Upper lobe of left lung (tissue), 6 donors: Measurements from ENCODE around the gene UGGT2. TPM values are rescaled to one million over a fixed set of nuclear protein-coding genes. Genes with fewer than 3 reads are reported as not detected.

Experiments used
- ATAC-seq, 2 donors: fragments of 200-7000 bp; cut with Tn5 transposase; one replicate each; pipeline ENCODE4 v1.9.1; 2022; ENCODE audit warnings: mild to moderate bottlenecking in 2 of 2, moderate library complexity in 2 of 2; ENCODE audit not compliant: low FRiP score in 2 of 2
- DNase-seq, 2 donors: peaks; one replicate each; pipeline ENCODE4 v3.0.0-alpha.2; 2019 to 2020
- H3K27ac ChIP-seq, 4 donors: fragments of 200-600 bp; sonication (generic); one replicate each; pipeline ENCODE4 v1.5.1; 2016 to 2019
- H3K27me3 ChIP-seq, 4 donors: fragments of 200-600 bp; sonication (generic); one replicate each; pipeline ENCODE4 v1.5.1; 2017 to 2019
- H3K36me3 ChIP-seq, 4 donors: fragments of 200-600 bp; sonication (generic); one replicate each; pipeline ENCODE4 v1.5.1; 2016 to 2019
- H3K4me1 ChIP-seq, 4 donors: fragments of 200-600 bp; sonication (generic); one replicate each; pipeline ENCODE4 v1.5.1; 2018 to 2019
- H3K4me3 ChIP-seq, 4 donors: fragments of 200-600 bp; sonication (generic); one replicate each; pipeline ENCODE4 v1.5.1; 2017 to 2019; ENCODE audit warnings: mild to moderate bottlenecking in 2 of 4, moderate library complexity in 1 of 4
- H3K9me3 ChIP-seq, 4 donors: fragments of 200-600 bp; sonication (generic); one replicate each; pipeline ENCODE4 v1.5.1; 2018 to 2019
- EP300 ChIP-seq, 4 donors: sonication (generic); formaldehyde crosslinking; IDR thresholded peaks; one replicate each; pipeline ENCODE4 v1.5.1; 2017; ENCODE audit warnings: antibody characterized with exemption in 4 of 4, control low read depth in 2 of 4
- POLR2A ChIP-seq, 4 donors: fragments of 450-650 bp; IDR thresholded peaks; one replicate each; pipeline ENCODE4 v1.5.1; 2016 to 2017; ENCODE audit warnings: antibody characterized with exemption in 4 of 4, mild to moderate bottlenecking in 2 of 4
- POLR2AphosphoS5 ChIP-seq, 2 donors: sonication (generic); formaldehyde crosslinking; IDR thresholded peaks; one replicate each; pipeline ENCODE4 v1.5.1; 2017; ENCODE audit warnings: antibody characterized with exemption in 2 of 2
- WGBS, 2 donors: methylation state at CpG; one replicate each; pipeline ENCODE4 v1.1.5; 2017 to 2018; 5-methylcytosine and 5-hydroxymethylcytosine counted together
- total RNA-seq, 6 donors: library from RNA; depleted of rRNA in 4 of 6; stranded (reverse); fragments of >200 nt in 4 of 6; gene quantifications; one replicate each; pipeline versions ENCODE4 v1.1.0 to v1.2.1, GENCODE V29; 2016 to 2021
- TF ChIP-seq, protein P1 (sequence below), 6 experiments: fragments of 450-650 bp in 4 of 6; fragments of 200-600 bp in 2 of 6; sonication (generic) in 2 of 6; IDR thresholded peaks; one replicate each; pipeline ENCODE4 v1.5.1; 2016 to 2019; ENCODE audit warnings: antibody characterized with exemption in 6 of 6
- donor health status: DM: no; HTN: no; CAD: no; lungs with moderate emphysema.
- donor health status: DM: no; HTN: yes; CAD: no; lungs with severe emphysema.

Gene UGGT2
- total RNA-seq, 6 donors from 2014 or later: 13.0 to 44.8 (median 18.5) TPM

DNA sequence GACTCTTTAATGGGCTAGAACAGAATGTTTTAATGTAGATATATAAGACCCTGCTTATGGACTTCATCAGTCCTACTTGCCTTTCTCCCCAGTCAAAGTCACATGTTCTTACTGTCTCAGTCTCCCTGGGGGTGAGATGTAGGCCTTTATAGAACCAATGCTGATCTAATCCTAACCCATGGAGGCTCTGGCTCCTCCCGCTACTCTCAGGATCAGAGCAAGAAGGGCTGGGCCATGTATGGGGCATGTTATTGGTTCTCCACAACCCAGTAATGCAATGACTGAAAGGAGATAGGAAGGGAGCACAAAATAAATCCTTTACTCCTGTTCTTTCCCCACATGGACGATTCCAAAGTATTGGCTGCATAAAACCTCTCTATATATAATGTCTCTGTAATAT, 82.3 kb downstream of the UGGT2 start:
- WGBS, 2 donors: 88 to 94% methylated on average over 2 of the region's 2 CpGs
- Histone ChIP-seq H3K36me3 (peaks cover 0 to 6% (median 0%) of the 10 kb centered on the region in 4 donors), H3K27ac (no peak overlapping the region), H3K9me3 (no peaks in the 10 kb centered on the region), H3K4me1 (no peaks in the 10 kb centered on the region), H3K4me3 (no peak overlapping the region), H3K27me3 (no peaks in the 10 kb centered on the region)
- TF ChIP-seq, protein P1, sequence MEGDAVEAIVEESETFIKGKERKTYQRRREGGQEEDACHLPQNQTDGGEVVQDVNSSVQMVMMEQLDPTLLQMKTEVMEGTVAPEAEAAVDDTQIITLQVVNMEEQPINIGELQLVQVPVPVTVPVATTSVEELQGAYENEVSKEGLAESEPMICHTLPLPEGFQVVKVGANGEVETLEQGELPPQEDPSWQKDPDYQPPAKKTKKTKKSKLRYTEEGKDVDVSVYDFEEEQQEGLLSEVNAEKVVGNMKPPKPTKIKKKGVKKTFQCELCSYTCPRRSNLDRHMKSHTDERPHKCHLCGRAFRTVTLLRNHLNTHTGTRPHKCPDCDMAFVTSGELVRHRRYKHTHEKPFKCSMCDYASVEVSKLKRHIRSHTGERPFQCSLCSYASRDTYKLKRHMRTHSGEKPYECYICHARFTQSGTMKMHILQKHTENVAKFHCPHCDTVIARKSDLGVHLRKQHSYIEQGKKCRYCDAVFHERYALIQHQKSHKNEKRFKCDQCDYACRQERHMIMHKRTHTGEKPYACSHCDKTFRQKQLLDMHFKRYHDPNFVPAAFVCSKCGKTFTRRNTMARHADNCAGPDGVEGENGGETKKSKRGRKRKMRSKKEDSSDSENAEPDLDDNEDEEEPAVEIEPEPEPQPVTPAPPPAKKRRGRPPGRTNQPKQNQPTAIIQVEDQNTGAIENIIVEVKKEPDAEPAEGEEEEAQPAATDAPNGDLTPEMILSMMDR (IDR thresholded peaks at IDR 0.05): no peak
- TF ChIP-seq POLR2A (IDR thresholded peaks at IDR 0.05) (no peak), EP300 (IDR thresholded peaks at IDR 0.05) (no peak), POLR2AphosphoS5 (IDR thresholded peaks at IDR 0.05) (no peak)
- DNase-seq (no peak), ATAC-seq (no peak)

DNA sequence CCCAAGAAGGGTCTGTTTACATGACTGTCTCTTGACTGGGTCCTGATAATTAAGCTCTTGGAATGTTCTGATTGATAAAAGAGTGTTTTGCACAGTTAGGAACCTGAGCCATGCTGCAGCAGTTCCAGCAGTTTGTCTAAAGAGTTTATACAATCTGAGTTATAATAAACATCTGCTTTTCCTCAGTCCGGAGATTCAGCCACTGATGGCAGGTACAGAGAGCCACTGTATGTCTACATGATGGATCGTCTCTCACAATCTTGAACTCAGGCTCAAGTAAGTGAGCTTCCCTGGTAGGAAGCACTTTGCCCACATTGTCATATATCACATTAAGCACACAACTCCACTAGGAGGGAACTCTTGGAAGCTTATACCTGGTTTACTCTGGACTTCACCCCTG, 84.3 kb downstream of the UGGT2 start:
- DNase-seq: no peak
- no peaks in the 10 kb centered on the region for H3K4me1 ChIP-seq
- H3K4me3 ChIP-seq: no peak overlapping the region
- H3K27me3 ChIP-seq: no peaks in the 10 kb centered on the region
- H3K9me3 ChIP-seq: peaks cover 0 to 4% (median under 1%) of the 10 kb centered on the region in 4 donors
- ATAC-seq: no peak
- H3K27ac ChIP-seq: no peak overlapping the region
- WGBS, 2 donors: 69% methylated on average over 2 of the region's 2 CpGs; no CpG with 5 or more reads in 1 of the 2 donors
- TF ChIP-seq POLR2A (IDR thresholded peaks at IDR 0.05): no peak
- no peak for TF ChIP-seq POLR2AphosphoS5 (IDR thresholded peaks at IDR 0.05)
- no peak for TF ChIP-seq EP300 (IDR thresholded peaks at IDR 0.05)
- TF ChIP-seq, protein P1 (IDR thresholded peaks at IDR 0.05): no peak
- H3K36me3 ChIP-seq: peaks cover 0 to 6% (median 0%) of the 10 kb centered on the region in 4 donors

DNA sequence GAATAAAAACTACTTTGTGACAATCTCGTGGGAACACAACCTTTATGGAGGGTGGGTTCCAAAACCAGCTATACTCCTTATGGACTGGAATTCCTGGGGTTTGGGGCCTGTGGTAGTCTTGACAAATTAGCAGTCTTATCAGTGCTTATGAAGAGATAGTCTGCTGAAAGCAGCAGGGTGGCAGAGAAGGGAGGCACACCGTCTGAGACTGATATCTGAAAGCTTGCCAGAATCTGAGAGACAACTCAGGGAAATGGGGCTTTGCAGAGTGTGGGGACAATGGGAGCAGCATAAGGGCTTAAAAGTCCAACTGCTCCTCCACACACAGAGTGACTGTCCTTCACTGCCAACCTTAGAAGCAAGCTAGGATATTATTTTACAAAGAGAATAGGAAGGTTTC, 95.9 kb downstream of the UGGT2 start:
- ATAC-seq: no peak
- no peak for DNase-seq
- Histone ChIP-seq H3K27ac (no peak overlapping the region), H3K4me1 (no peaks in the 10 kb centered on the region), H3K36me3 (peaks cover 0 to 9% (median 0%) of the 10 kb centered on the region in 4 donors), H3K27me3 (no peaks in the 10 kb centered on the region), H3K9me3 (peaks cover 0 to 14% (median 7%) of the 10 kb centered on the region in 4 donors), H3K4me3 (no peak overlapping the region)
- TF ChIP-seq POLR2A (IDR thresholded peaks at IDR 0.05): no peak
- TF ChIP-seq, protein P1 (IDR thresholded peaks at IDR 0.05): no peak
- TF ChIP-seq POLR2AphosphoS5 (IDR thresholded peaks at IDR 0.05): no peak
- TF ChIP-seq EP300 (IDR thresholded peaks at IDR 0.05): no peak
- 70 to 84% methylated on average over 2 of the region's 2 CpGs for WGBS, 2 donors

DNA sequence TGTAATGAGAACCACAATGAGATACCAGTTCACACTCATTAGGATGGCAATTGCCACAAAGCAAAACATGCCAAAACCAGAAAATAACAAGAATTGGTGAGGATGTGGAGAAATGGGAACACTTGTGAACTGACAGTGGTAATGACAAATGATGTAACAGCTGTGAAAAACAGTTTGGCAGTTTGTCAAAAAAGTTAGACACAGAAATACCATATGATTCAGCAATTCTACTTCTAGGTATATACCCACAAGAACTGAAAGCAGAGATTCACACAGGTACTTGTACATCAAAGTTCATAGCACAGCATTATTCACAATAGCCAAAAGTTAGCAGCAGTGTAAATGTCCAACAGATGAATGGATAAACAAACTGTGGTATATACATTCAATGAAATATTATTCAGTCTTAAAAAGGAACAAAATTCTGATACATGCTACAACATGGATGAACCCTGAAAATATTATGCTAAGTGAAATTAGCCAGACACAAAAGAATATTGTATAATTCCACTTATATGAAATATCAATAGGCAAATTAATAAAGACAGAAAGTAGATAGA, 96.5 kb downstream of the UGGT2 start:
- ATAC-seq: no peak
- TF ChIP-seq POLR2AphosphoS5 (IDR thresholded peaks at IDR 0.05) (no peak), POLR2A (IDR thresholded peaks at IDR 0.05) (no peak), EP300 (IDR thresholded peaks at IDR 0.05) (no peak)
- TF ChIP-seq, protein P1 (IDR thresholded peaks at IDR 0.05): no peak
- Histone ChIP-seq H3K4me1 (no peaks in the 10 kb centered on the region), H3K27ac (no peak overlapping the region), H3K9me3 (peaks cover 0 to 14% (median 7%) of the 10 kb centered on the region in 4 donors), H3K27me3 (no peaks in the 10 kb centered on the region), H3K4me3 (no peak overlapping the region), H3K36me3 (peaks cover 0 to 9% (median 0%) of the 10 kb centered on the region in 4 donors)
- DNase-seq: no peak

DNA sequence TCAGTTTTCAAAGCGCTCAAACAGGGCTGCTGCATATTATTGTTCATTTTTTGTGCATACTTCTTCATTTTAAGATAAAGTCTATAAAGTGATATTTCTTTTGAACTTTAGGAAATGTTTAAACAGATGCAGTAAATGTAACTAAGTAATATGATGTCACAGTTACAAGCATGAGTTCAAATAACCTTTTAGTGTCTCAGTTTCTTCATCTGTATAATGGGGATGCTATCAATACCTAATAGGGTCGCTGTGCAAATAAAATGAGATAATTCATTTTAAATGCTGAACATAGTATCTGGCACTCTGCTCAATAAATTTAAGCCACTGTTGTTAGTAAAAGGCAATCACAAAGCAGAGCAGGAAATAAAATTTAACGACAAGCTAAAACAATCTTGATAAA, 97.5 kb downstream of the UGGT2 start:
- 96 to 97% methylated on average over 3 of the region's 3 CpGs for WGBS, 2 donors

More for the DNA sequence above, 97.5 kb downstream of the UGGT2 start:
- DNase-seq (no peak), ATAC-seq (no peak)
- Histone ChIP-seq H3K4me3 (no peak overlapping the region), H3K4me1 (no peaks in the 10 kb centered on the region), H3K9me3 (peaks cover 0 to 8% (median 6%) of the 10 kb centered on the region in 4 donors), H3K27me3 (no peaks in the 10 kb centered on the region), H3K36me3 (peaks cover 0 to 6% (median 0%) of the 10 kb centered on the region in 4 donors), H3K27ac (no peak overlapping the region)
- no peak for TF ChIP-seq POLR2AphosphoS5 (IDR thresholded peaks at IDR 0.05)
- TF ChIP-seq POLR2A (IDR thresholded peaks at IDR 0.05): no peak
- TF ChIP-seq, protein P1 (IDR thresholded peaks at IDR 0.05): no peak
- TF ChIP-seq EP300 (IDR thresholded peaks at IDR 0.05): no peak
